GM21619 (cell line): ENCODE measurements around the gene HNRNPA1.

Source experiments
- ATAC-seq: cut with Tn5 transposase; IDR thresholded peaks from one replicate; pipeline ENCODE4 v1.9.1; 2021; ENCODE audit not compliant: unreplicated experiment

HNRNPA1 gene

GRCh38 chr12:54333420-54334034 lies 53.0 kb downstream of the HNRNPA1 start:
- ATAC-seq: no peak
